HL-60 (cell line): Measurements from ENCODE around the gene RAC2.

ENCODE experiments used
- DNase-seq, 2 experiments: peaks; one replicate each; pipeline ENCODE4 v3.0.0-alpha.2; 2010 to 2020; ENCODE audit warnings: low read depth in 1 of 2, low spot score in 1 of 2
- H3K27ac ChIP-seq: fragments of 250-450 bp; sonication (Bioruptor Pico); replicated peaks from 2 replicates; pipeline ENCODE4 v1.5.1; 2020; ENCODE audit warnings: mild to moderate bottlenecking, moderate library complexity
- H3K27me3 ChIP-seq: fragments of 250-450 bp; sonication (Bioruptor Pico); 2 replicates; pipeline ENCODE4 v1.5.1; 2021; ENCODE audit warnings: mild to moderate bottlenecking, moderate library complexity; ENCODE audit not compliant: insufficient read depth, poor library complexity, severe bottlenecking
- H3K4me3 ChIP-seq: replicated peaks from 2 replicates; pipeline ENCODE4 v1.5.1; 2011; ENCODE audit warnings: mild to moderate bottlenecking, control low read depth, low read length; ENCODE audit not compliant: insufficient read depth
- GABPA ChIP-seq: IDR thresholded peaks from 2 replicates; pipeline ENCODE4 v1.6.1; 2012; ENCODE audit warnings: low read depth
- POLR2AphosphoS5 ChIP-seq: IDR thresholded peaks from 2 replicates; pipeline ENCODE4 v1.6.1; 2012; ENCODE audit warnings: low read depth
- SPI1 ChIP-seq: IDR thresholded peaks from 2 replicates; pipeline ENCODE4 v1.6.1; 2012; ENCODE audit warnings: low read depth, mild to moderate bottlenecking, borderline replicate concordance
- TF ChIP-seq, protein P1 (sequence below): IDR thresholded peaks from one replicate; pipeline ENCODE4 v1.5.1; 2011; ENCODE audit warnings: low read length, control low read depth, inconsistent platforms; ENCODE audit not compliant: insufficient read depth
- TF ChIP-seq, protein P2 (sequence below): IDR thresholded peaks from 2 replicates; pipeline ENCODE4 v1.6.1; 2012; ENCODE audit warnings: low read depth; ENCODE audit not compliant: insufficient replicate concordance

RAC2 gene

DNA sequence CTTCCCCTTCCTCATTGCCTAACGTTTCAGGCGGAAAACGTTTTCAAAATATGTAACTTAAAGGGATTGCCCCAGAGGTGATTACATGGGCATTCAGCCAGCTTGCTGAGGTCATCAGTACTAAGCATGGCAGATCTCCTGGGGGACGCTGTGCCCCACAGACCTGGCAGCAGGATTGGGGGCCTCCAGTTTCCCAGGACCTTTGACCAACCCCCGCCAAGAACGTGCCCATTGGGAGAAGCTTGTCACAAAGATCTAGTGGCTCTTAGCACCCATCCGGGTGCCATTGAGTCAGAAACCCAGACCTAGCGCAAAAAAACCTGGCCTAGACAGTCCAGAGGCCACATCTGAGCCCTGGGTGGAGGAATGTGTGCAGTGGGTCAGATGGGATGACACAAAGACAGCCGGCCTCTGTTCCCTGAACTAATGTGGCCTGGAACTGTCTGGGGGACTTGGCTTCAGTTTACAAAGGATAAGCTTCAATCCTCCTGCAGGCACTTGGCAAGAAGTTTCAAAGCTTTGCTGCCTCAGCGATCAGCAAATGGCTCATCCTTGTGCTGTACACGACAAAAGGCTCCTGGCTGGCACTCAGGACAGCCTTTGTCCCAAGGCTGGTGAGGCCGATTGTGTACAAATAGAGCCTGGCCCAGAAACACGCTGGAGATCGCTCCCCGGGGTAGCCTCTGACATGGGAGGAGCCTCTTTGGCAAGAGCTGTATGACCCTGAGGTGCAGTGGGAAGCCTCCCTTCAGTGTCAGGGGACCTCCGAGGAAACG lies 65.5 kb downstream of the RAC2 start:
- Histone ChIP-seq H3K27me3 (no peaks in the 10 kb centered on the region), H3K4me3 (no peak overlapping the region), H3K27ac (no peak overlapping the region)
- TF ChIP-seq POLR2AphosphoS5 (no peak), SPI1 (no peak), GABPA (no peak)
- TF ChIP-seq, protein P1, sequence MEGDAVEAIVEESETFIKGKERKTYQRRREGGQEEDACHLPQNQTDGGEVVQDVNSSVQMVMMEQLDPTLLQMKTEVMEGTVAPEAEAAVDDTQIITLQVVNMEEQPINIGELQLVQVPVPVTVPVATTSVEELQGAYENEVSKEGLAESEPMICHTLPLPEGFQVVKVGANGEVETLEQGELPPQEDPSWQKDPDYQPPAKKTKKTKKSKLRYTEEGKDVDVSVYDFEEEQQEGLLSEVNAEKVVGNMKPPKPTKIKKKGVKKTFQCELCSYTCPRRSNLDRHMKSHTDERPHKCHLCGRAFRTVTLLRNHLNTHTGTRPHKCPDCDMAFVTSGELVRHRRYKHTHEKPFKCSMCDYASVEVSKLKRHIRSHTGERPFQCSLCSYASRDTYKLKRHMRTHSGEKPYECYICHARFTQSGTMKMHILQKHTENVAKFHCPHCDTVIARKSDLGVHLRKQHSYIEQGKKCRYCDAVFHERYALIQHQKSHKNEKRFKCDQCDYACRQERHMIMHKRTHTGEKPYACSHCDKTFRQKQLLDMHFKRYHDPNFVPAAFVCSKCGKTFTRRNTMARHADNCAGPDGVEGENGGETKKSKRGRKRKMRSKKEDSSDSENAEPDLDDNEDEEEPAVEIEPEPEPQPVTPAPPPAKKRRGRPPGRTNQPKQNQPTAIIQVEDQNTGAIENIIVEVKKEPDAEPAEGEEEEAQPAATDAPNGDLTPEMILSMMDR: no peak
- TF ChIP-seq, protein P2, sequence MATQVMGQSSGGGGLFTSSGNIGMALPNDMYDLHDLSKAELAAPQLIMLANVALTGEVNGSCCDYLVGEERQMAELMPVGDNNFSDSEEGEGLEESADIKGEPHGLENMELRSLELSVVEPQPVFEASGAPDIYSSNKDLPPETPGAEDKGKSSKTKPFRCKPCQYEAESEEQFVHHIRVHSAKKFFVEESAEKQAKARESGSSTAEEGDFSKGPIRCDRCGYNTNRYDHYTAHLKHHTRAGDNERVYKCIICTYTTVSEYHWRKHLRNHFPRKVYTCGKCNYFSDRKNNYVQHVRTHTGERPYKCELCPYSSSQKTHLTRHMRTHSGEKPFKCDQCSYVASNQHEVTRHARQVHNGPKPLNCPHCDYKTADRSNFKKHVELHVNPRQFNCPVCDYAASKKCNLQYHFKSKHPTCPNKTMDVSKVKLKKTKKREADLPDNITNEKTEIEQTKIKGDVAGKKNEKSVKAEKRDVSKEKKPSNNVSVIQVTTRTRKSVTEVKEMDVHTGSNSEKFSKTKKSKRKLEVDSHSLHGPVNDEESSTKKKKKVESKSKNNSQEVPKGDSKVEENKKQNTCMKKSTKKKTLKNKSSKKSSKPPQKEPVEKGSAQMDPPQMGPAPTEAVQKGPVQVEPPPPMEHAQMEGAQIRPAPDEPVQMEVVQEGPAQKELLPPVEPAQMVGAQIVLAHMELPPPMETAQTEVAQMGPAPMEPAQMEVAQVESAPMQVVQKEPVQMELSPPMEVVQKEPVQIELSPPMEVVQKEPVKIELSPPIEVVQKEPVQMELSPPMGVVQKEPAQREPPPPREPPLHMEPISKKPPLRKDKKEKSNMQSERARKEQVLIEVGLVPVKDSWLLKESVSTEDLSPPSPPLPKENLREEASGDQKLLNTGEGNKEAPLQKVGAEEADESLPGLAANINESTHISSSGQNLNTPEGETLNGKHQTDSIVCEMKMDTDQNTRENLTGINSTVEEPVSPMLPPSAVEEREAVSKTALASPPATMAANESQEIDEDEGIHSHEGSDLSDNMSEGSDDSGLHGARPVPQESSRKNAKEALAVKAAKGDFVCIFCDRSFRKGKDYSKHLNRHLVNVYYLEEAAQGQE: no peak
- peak; percentile 47 to 67 for DNase-seq

DNA sequence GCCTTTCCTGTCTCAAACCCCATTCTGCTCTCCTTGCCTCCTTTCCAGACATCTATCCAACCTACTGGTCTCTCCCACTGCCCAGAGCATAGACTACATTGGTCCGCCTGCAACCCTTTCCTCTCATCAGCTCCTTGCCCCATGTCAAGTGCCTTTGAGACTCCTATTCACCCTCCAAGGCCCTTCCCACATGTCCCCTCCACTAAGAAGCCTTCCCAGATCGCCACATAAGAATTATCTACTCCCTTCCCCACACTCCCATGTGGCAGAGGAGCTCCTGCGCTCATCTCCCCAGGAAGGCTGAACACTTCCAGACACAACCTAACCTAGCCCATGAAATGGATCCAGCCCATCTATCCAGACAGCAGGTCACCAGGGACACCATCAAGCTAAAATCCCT lies 66.3 kb downstream of the RAC2 start:
- H3K4me3 ChIP-seq: no peak overlapping the region
- no peak for DNase-seq
- H3K27me3 ChIP-seq: no peaks in the 10 kb centered on the region
- TF ChIP-seq, protein P1: no peak
- no peak for TF ChIP-seq SPI1
- no peak for TF ChIP-seq POLR2AphosphoS5
- TF ChIP-seq, protein P2: no peak
- TF ChIP-seq GABPA: no peak
- no peak overlapping the region for H3K27ac ChIP-seq

DNA sequence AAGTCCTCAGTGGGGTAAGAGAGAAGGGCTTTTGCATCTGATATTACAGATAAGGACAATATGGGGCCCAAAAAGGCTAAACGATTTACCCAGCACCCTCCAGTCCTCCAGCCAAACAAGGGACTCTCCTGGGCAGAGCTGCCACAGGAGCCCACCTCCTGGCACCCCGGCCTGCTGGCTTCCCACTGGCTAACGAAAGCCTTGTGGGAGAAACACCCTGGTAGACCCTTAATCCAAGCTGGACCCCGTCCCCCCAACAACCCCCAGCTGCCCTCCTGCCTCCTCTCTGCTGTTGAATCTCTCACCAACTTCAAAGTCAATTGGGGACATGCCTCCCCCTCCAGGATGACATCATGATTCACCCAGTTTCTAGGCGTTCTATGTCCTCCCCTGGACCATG lies 66.8 kb downstream of the RAC2 start:
- Histone ChIP-seq H3K4me3 (no peak overlapping the region), H3K27me3 (no peaks in the 10 kb centered on the region), H3K27ac (peak overlapping the region; percentile 73)
- DNase-seq: no peak
- TF ChIP-seq, protein P2: no peak
- TF ChIP-seq GABPA (no peak), SPI1 (no peak), POLR2AphosphoS5 (no peak)
- TF ChIP-seq, protein P1: no peak
